Neural cell (in vitro differentiated cells): Measurements from ENCODE around the gene SHISAL1. TPM values are rescaled to one million over a fixed set of nuclear protein-coding genes. Genes with fewer than 3 reads are reported as not detected.

Experiments used
- H2AFZ ChIP-seq: fragments of 200-600, 300-800 bp; sonication (generic), shearing (Covaris generic); 2 replicates; pipeline ENCODE4 v1.6.0; 2014; ENCODE audit warnings: low read depth, mild to moderate bottlenecking, antibody characterized with exemption, low read length, moderate library complexity
- H3F3A ChIP-seq: fragments of 200-600 bp; shearing (Covaris generic); 2 replicates; pipeline ENCODE4 v1.6.1; 2016; ENCODE audit warnings: mild to moderate bottlenecking, moderate library complexity, mixed read lengths, antibody characterized with exemption, low read length; ENCODE audit not compliant: insufficient read depth, poor library complexity, severe bottlenecking
- H3K27ac ChIP-seq: fragments of 200-600, 300-800 bp; sonication (generic), shearing (Covaris generic); 2 replicates; pipeline ENCODE4 v1.5.1; 2014; ENCODE audit warnings: mild to moderate bottlenecking, low read length, moderate library complexity
- H3K27me3 ChIP-seq: fragments of 300-800, 200-600 bp; sonication (generic), shearing (Covaris generic); 2 replicates; pipeline ENCODE4 v1.6.0; 2014; ENCODE audit warnings: mild to moderate bottlenecking, low read depth, low read length, moderate library complexity; ENCODE audit not compliant: insufficient read depth
- H3K36me3 ChIP-seq: fragments of 300-800, 200-600 bp; sonication (generic), shearing (Covaris generic); 2 replicates; pipeline ENCODE4 v1.5.1; 2014; ENCODE audit warnings: mild to moderate bottlenecking, antibody characterized with exemption, low read length, moderate library complexity; ENCODE audit not compliant: insufficient read depth
- H3K4me2 ChIP-seq: fragments of 300-800, 200-600 bp; sonication (generic), shearing (Covaris generic); 2 replicates; pipeline ENCODE4 v1.6.0; 2014; ENCODE audit warnings: mild to moderate bottlenecking, low read length
- H3K4me3 ChIP-seq: fragments of 300-800, 200-600 bp; sonication (generic), shearing (Covaris generic); 2 replicates; pipeline ENCODE4 v1.5.1; 2014; ENCODE audit warnings: mild to moderate bottlenecking, low read length, moderate library complexity
- H3K79me2 ChIP-seq: fragments of 200-600 bp; shearing (Covaris generic); replicated peaks from 2 replicates; pipeline ENCODE4 v1.6.0; 2014; ENCODE audit warnings: mild to moderate bottlenecking, low read length, moderate library complexity; ENCODE audit not compliant: insufficient read depth
- H3K9ac ChIP-seq: fragments of 300-800, 200-600 bp; sonication (generic), shearing (Covaris generic); 2 replicates; pipeline ENCODE4 v1.6.1; 2016; ENCODE audit warnings: mild to moderate bottlenecking, low read length, mixed read lengths
- H3K9me2 ChIP-seq: fragments of 200-600 bp; shearing (Covaris generic); 2 replicates; pipeline ENCODE4 v1.6.1; 2016; ENCODE audit warnings: mild to moderate bottlenecking, low read length, mixed read lengths; ENCODE audit not compliant: insufficient read depth
- H3K9me3 ChIP-seq: fragments of 200-600, 300-800 bp; sonication (generic), shearing (Covaris generic); 2 replicates; pipeline ENCODE4 v1.6.1; 2016; ENCODE audit warnings: mild to moderate bottlenecking, mixed run types, low read length, moderate library complexity, mixed read lengths
- H4K20me1 ChIP-seq: fragments of 200-600 bp; shearing (Covaris generic); 2 replicates; pipeline ENCODE4 v1.6.1; 2016; ENCODE audit warnings: mild to moderate bottlenecking, mixed run types; ENCODE audit not compliant: insufficient read depth
- EP300 ChIP-seq: fragments of 450-650 bp; conservative IDR thresholded peaks from 2 replicates; pipeline ENCODE4 v1.6.1; 2014; ENCODE audit warnings: antibody characterized with exemption, mild to moderate bottlenecking, moderate library complexity; ENCODE audit not compliant: poor library complexity, severe bottlenecking
- EZH2 ChIP-seq: fragments of 200-600, 300-800 bp; shearing (Covaris generic), sonication (generic); IDR thresholded peaks from 2 replicates; pipeline ENCODE4 v1.6.1; 2014; ENCODE audit warnings: antibody characterized with exemption, low read length, borderline replicate concordance, mild to moderate bottlenecking; ENCODE audit not compliant: insufficient read depth, poor library complexity, severe bottlenecking
- MXI1 ChIP-seq: fragments of 450-650 bp; conservative IDR thresholded peaks from 2 replicates; pipeline ENCODE4 v1.6.1; 2014; ENCODE audit warnings: antibody characterized with exemption, mild to moderate bottlenecking; ENCODE audit not compliant: poor library complexity, severe bottlenecking
- POLR2AphosphoS5 ChIP-seq: IDR thresholded peaks from 2 replicates; pipeline ENCODE4 v1.6.1; 2012
- RAD21 ChIP-seq: fragments of 450-650 bp; conservative IDR thresholded peaks from 2 replicates; pipeline ENCODE4 v1.6.1; 2014; ENCODE audit warnings: antibody characterized with exemption, mild to moderate bottlenecking, moderate library complexity
- SMC3 ChIP-seq: fragments of 450-650 bp; conservative IDR thresholded peaks from 2 replicates; pipeline ENCODE4 v1.6.1; 2014; ENCODE audit warnings: antibody characterized with exemption, mild to moderate bottlenecking, moderate library complexity; ENCODE audit not compliant: poor library complexity
- TAF1 ChIP-seq: IDR thresholded peaks from 2 replicates; pipeline ENCODE4 v1.6.1; 2012; ENCODE audit warnings: low read depth
- polyA plus RNA-seq: library from polyadenylated mRNA; depleted of rRNA; stranded (reverse); fragments of >200 nt; gene quantifications from 2 replicates; pipeline ENCODE4 v1.2.3, GENCODE V29; 2014
- TF ChIP-seq, protein P1 (sequence below): fragments of 450-650 bp; IDR thresholded peaks from 2 replicates; pipeline ENCODE4 v1.5.1; 2014; ENCODE audit warnings: antibody characterized with exemption, mild to moderate bottlenecking, moderate library complexity; ENCODE audit not compliant: poor library complexity, severe bottlenecking
- TF ChIP-seq, protein P2 (sequence below): IDR thresholded peaks from 2 replicates; pipeline ENCODE4 v1.6.1; 2012; ENCODE audit warnings: borderline replicate concordance

The SHISAL1 gene
- polyA plus RNA-seq, 1 donor from 2014 or later = 15.4 TPM

DNA sequence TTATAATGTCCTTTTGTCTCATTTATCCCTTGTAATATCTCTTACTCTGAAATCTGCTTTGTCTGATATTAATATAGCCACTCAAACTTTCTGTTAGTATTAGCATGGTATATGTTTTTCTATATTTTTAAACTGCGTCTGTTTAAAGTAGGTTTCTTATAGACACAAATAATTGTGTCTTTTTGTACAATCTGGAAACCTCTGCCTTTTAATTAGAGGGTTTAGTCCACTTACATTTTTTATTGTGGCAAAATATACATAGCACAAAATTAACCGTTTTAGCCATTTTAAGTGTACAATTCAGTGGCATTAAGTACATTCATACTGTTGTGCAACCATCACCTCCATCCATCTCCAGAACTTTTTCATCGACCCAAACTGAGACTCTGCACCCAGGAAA lies 103.4 kb downstream of the SHISAL1 start:
- TF ChIP-seq EP300 = no peak
- TF ChIP-seq RAD21 = no peak
- no peak for TF ChIP-seq TAF1
- TF ChIP-seq, protein P1, sequence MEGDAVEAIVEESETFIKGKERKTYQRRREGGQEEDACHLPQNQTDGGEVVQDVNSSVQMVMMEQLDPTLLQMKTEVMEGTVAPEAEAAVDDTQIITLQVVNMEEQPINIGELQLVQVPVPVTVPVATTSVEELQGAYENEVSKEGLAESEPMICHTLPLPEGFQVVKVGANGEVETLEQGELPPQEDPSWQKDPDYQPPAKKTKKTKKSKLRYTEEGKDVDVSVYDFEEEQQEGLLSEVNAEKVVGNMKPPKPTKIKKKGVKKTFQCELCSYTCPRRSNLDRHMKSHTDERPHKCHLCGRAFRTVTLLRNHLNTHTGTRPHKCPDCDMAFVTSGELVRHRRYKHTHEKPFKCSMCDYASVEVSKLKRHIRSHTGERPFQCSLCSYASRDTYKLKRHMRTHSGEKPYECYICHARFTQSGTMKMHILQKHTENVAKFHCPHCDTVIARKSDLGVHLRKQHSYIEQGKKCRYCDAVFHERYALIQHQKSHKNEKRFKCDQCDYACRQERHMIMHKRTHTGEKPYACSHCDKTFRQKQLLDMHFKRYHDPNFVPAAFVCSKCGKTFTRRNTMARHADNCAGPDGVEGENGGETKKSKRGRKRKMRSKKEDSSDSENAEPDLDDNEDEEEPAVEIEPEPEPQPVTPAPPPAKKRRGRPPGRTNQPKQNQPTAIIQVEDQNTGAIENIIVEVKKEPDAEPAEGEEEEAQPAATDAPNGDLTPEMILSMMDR = no peak
- no peak for TF ChIP-seq EZH2
- TF ChIP-seq MXI1 = no peak
- TF ChIP-seq SMC3 = no peak
- TF ChIP-seq, protein P2, sequence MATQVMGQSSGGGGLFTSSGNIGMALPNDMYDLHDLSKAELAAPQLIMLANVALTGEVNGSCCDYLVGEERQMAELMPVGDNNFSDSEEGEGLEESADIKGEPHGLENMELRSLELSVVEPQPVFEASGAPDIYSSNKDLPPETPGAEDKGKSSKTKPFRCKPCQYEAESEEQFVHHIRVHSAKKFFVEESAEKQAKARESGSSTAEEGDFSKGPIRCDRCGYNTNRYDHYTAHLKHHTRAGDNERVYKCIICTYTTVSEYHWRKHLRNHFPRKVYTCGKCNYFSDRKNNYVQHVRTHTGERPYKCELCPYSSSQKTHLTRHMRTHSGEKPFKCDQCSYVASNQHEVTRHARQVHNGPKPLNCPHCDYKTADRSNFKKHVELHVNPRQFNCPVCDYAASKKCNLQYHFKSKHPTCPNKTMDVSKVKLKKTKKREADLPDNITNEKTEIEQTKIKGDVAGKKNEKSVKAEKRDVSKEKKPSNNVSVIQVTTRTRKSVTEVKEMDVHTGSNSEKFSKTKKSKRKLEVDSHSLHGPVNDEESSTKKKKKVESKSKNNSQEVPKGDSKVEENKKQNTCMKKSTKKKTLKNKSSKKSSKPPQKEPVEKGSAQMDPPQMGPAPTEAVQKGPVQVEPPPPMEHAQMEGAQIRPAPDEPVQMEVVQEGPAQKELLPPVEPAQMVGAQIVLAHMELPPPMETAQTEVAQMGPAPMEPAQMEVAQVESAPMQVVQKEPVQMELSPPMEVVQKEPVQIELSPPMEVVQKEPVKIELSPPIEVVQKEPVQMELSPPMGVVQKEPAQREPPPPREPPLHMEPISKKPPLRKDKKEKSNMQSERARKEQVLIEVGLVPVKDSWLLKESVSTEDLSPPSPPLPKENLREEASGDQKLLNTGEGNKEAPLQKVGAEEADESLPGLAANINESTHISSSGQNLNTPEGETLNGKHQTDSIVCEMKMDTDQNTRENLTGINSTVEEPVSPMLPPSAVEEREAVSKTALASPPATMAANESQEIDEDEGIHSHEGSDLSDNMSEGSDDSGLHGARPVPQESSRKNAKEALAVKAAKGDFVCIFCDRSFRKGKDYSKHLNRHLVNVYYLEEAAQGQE = no peak
- no peak for TF ChIP-seq POLR2AphosphoS5
- peaks cover 10% of the 10 kb centered on the region for H3K9me3 ChIP-seq
- H3K4me2 ChIP-seq = no peak overlapping the region
- no peak overlapping the region for H2AFZ ChIP-seq
- no peaks in the 10 kb centered on the region for H3K9me2 ChIP-seq
- no peak overlapping the region for H3K9ac ChIP-seq
- no peak overlapping the region for H3K4me3 ChIP-seq
- no peak overlapping the region for H3K27ac ChIP-seq
- no peaks in the 10 kb centered on the region for H3K36me3 ChIP-seq
- no peaks in the 10 kb centered on the region for H3F3A ChIP-seq
- H3K27me3 ChIP-seq = no peaks in the 10 kb centered on the region
- H4K20me1 ChIP-seq = no peaks in the 10 kb centered on the region
- no peaks in the 10 kb centered on the region for H3K79me2 ChIP-seq

DNA sequence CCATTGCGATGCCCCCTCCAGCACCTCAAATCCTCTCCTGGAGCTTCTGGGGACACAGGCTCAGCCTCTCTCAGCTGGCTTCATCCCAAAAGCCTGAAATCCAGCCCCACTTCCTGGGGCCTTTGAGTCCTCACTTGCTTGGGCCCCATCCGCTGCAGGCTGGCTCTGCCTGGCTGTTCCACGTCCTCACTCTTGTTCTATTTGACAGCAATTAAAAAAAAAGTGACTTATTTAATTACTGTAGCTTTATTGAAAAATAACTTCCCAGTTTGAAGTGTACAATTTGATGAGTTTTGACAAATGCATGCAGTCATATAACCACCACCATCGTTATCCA lies 104.8 kb downstream of the SHISAL1 start:
- TF ChIP-seq, protein P2 = no peak
- H4K20me1 ChIP-seq = no peaks in the 10 kb centered on the region
- H2AFZ ChIP-seq = no peak overlapping the region
- H3K79me2 ChIP-seq = no peaks in the 10 kb centered on the region
- no peak overlapping the region for H3K9ac ChIP-seq
- H3F3A ChIP-seq = no peaks in the 10 kb centered on the region
- H3K27me3 ChIP-seq = no peaks in the 10 kb centered on the region
- no peaks in the 10 kb centered on the region for H3K36me3 ChIP-seq
- H3K4me3 ChIP-seq = no peak overlapping the region
- H3K27ac ChIP-seq = no peak overlapping the region
- H3K9me3 ChIP-seq = peaks cover 10% of the 10 kb centered on the region
- H3K4me2 ChIP-seq = no peak overlapping the region
- no peaks in the 10 kb centered on the region for H3K9me2 ChIP-seq
